Measurements from ENCODE around the gene GRAMD2B.

GRAMD2B gene

GRCh38 chr5:126542441-126542840, 119.2 kb downstream of the GRAMD2B start:
- Histone ChIP-seq H3K9me2 (replicated peaks; ENCODE audit: insufficient read depth, low read length) (no peaks in the 10 kb centered on the region), H3K79me2 (ENCODE audit: low read length) (no peaks in the 10 kb centered on the region), H3K4me2 (ENCODE audit: low read depth, low read length) (peak overlapping the region; percentile 28), H3F3A (ENCODE audit: insufficient read depth, low read length) (peaks cover 7% of the 10 kb centered on the region), H3K27me3 (replicated peaks; ENCODE audit: insufficient read depth, low read length) (peaks cover 13% of the 10 kb centered on the region), H3K4me3 (ENCODE audit: low read length) (no peak overlapping the region), H3K36me3 (replicated peaks; ENCODE audit: insufficient read depth, low read length) (no peaks in the 10 kb centered on the region), H2AFZ (ENCODE audit: low read length) (no peak overlapping the region), H3K27ac (ENCODE audit: low read length) (no peak overlapping the region), H3K9me3 (replicated peaks; ENCODE audit: insufficient read depth, low read length) (no peaks in the 10 kb centered on the region), H3K4me1 (ENCODE audit: low read length) (peaks cover 24% of the 10 kb centered on the region), H4K20me1 (ENCODE audit: insufficient read depth, low read length) (no peaks in the 10 kb centered on the region), H3K9ac (ENCODE audit: low read length) (no peak overlapping the region)
- peak; percentile 69 for DNase-seq
- TF ChIP-seq CTCF (IDR thresholded peaks at IDR 0.05; ENCODE audit: low read length) (no peak), EZH2phosphoT487 (IDR thresholded peaks at IDR 0.05; ENCODE audit: low read length) (no peak), EZH2 (optimal IDR thresholded peaks at IDR 0.05; ENCODE audit: low read depth, low read length) (no peak)

- Histone ChIP-seq H3K4me2 (ENCODE audit: low read depth, low read length) (peak overlapping the region; percentile 28), H3K79me2 (ENCODE audit: low read length) (no peaks in the 10 kb centered on the region), H3K4me3 (ENCODE audit: low read length) (no peak overlapping the region), H3K4me1 (ENCODE audit: low read length) (peaks cover 24% of the 10 kb centered on the region), H2AFZ (ENCODE audit: low read length) (no peak overlapping the region), H3K9me3 (replicated peaks; ENCODE audit: insufficient read depth, low read length) (no peaks in the 10 kb centered on the region), H3K9me2 (replicated peaks; ENCODE audit: insufficient read depth, low read length) (no peaks in the 10 kb centered on the region), H3K36me3 (replicated peaks; ENCODE audit: insufficient read depth, low read length) (no peaks in the 10 kb centered on the region), H4K20me1 (ENCODE audit: insufficient read depth, low read length) (no peaks in the 10 kb centered on the region), H3K9ac (ENCODE audit: low read length) (no peak overlapping the region), H3K27ac (ENCODE audit: low read length) (no peak overlapping the region), H3F3A (ENCODE audit: insufficient read depth, low read length) (peaks cover 7% of the 10 kb centered on the region), H3K27me3 (replicated peaks; ENCODE audit: insufficient read depth, low read length) (peaks cover 13% of the 10 kb centered on the region)
- TF ChIP-seq EZH2 (optimal IDR thresholded peaks at IDR 0.05; ENCODE audit: low read depth, low read length) (no peak), CTCF (IDR thresholded peaks at IDR 0.05; ENCODE audit: low read length) (no peak), EZH2phosphoT487 (IDR thresholded peaks at IDR 0.05; ENCODE audit: low read length) (no peak)
- DNase-seq: no peak
These were observed 119.8 kb downstream of the GRAMD2B start for GRCh38 chr5:126543009-126543408.

- peaks cover 7% of the 10 kb centered on the region for H3F3A ChIP-seq (ENCODE audit: insufficient read depth, low read length)
- H3K4me1 ChIP-seq (ENCODE audit: low read length): peaks cover 24% of the 10 kb centered on the region
- peaks cover 13% of the 10 kb centered on the region for H3K27me3 ChIP-seq (replicated peaks; ENCODE audit: insufficient read depth, low read length)
- no peaks in the 10 kb centered on the region for H3K79me2 ChIP-seq (ENCODE audit: low read length)
- no peaks in the 10 kb centered on the region for H3K36me3 ChIP-seq (replicated peaks; ENCODE audit: insufficient read depth, low read length)
- no peak overlapping the region for H3K27ac ChIP-seq (ENCODE audit: low read length)
- H3K4me2 ChIP-seq (ENCODE audit: low read depth, low read length): no peak overlapping the region
- H3K9ac ChIP-seq (ENCODE audit: low read length): no peak overlapping the region
- TF ChIP-seq EZH2phosphoT487 (IDR thresholded peaks at IDR 0.05; ENCODE audit: low read length) (no peak), CTCF (IDR thresholded peaks at IDR 0.05; ENCODE audit: low read length) (no peak), EZH2 (optimal IDR thresholded peaks at IDR 0.05; ENCODE audit: low read depth, low read length) (no peak)
- H3K4me3 ChIP-seq (ENCODE audit: low read length): no peak overlapping the region
- no peaks in the 10 kb centered on the region for H3K9me3 ChIP-seq (replicated peaks; ENCODE audit: insufficient read depth, low read length)
- H2AFZ ChIP-seq (ENCODE audit: low read length): no peak overlapping the region
- no peaks in the 10 kb centered on the region for H3K9me2 ChIP-seq (replicated peaks; ENCODE audit: insufficient read depth, low read length)
- no peak for DNase-seq
- H4K20me1 ChIP-seq (ENCODE audit: insufficient read depth, low read length): no peaks in the 10 kb centered on the region
These were observed 120.5 kb downstream of the GRAMD2B start for GRCh38 chr5:126543660-126544059.
